Neural progenitor cell (in vitro differentiated cells): ENCODE results near the gene FBXL20.

Experiments
- EZH2 ChIP-seq: fragments of 200-600 bp; sonication (generic); IDR thresholded peaks from 2 replicates; pipeline ENCODE4 v1.6.1; 2017; ENCODE audit warnings: antibody characterized with exemption, mild to moderate bottlenecking, moderate library complexity
- EZH2phosphoT487 ChIP-seq: fragments of 200-600 bp; sonication (generic); IDR thresholded peaks from 2 replicates; pipeline ENCODE4 v1.6.1; 2017; ENCODE audit warnings: antibody characterized with exemption
- TF ChIP-seq, protein P1 (sequence below): fragments of 200-600 bp; sonication (generic); IDR thresholded peaks from 2 replicates; pipeline ENCODE4 v1.5.1; 2017; ENCODE audit warnings: antibody characterized with exemption, mild to moderate bottlenecking

DNA sequence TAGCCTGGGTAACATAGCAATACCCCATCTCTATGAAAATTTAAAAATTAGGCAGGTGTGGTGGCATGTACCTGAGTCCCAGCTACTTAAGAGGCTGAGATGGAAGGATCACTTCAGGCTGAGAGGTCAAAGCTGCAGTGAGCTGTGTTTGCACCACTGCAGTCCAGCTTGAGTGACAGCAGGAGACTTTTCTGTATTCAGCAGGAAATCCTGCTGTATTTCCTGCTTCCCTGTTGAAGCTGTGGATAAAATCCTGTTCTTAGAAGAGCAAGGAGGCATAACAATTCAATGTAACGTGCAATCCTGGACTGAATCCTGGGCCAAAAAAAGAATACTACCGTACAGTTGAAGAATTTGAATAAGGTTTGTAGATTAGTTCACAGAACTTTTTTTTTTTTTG, 62.2 kb downstream of the FBXL20 start:
- TF ChIP-seq, protein P1, sequence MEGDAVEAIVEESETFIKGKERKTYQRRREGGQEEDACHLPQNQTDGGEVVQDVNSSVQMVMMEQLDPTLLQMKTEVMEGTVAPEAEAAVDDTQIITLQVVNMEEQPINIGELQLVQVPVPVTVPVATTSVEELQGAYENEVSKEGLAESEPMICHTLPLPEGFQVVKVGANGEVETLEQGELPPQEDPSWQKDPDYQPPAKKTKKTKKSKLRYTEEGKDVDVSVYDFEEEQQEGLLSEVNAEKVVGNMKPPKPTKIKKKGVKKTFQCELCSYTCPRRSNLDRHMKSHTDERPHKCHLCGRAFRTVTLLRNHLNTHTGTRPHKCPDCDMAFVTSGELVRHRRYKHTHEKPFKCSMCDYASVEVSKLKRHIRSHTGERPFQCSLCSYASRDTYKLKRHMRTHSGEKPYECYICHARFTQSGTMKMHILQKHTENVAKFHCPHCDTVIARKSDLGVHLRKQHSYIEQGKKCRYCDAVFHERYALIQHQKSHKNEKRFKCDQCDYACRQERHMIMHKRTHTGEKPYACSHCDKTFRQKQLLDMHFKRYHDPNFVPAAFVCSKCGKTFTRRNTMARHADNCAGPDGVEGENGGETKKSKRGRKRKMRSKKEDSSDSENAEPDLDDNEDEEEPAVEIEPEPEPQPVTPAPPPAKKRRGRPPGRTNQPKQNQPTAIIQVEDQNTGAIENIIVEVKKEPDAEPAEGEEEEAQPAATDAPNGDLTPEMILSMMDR = no peak
- TF ChIP-seq EZH2 (no peak), EZH2phosphoT487 (no peak)
